Measurements from ENCODE around the gene CYTH3.
"Not testable (repeated sequence)": the region's sequence is repeated elsewhere in the genome, so short reads cannot be mapped to it uniquely, and the experiment has no call there.

Gene CYTH3

GRCh38 chr7:6157685-6158423 lies 114.6 kb downstream of the CYTH3 start:
- Histone ChIP-seq H3K4me1 (ENCODE audit: control insufficient read depth, insufficient read depth, low read length) (peaks cover 21% of the 10 kb centered on the region), H3K36me3 (ENCODE audit: control insufficient read depth in 2 of 2, insufficient read depth in 2 of 2, low read length in 2 of 2) (peaks cover 20 to 31% of the 10 kb centered on the region in 2 donors), H3K9me3 (ENCODE audit: control insufficient read depth in 2 of 2, low read length in 2 of 2) (no peaks in the 10 kb centered on the region), H3K27me3 (ENCODE audit: control insufficient read depth in 1 of 2, insufficient read depth in 2 of 2, low read length in 2 of 2) (no peaks in the 10 kb centered on the region), H3K4me3 (ENCODE audit: low read length in 2 of 2) (no peak overlapping the region), H3K9ac (ENCODE audit: low read length in 2 of 2) (no peak overlapping the region), H3K27ac (ENCODE audit: low read length) (no peak overlapping the region)

- H3K9me3 ChIP-seq (ENCODE audit: control insufficient read depth in 2 of 2, low read length in 2 of 2), result no peaks in the 10 kb centered on the region
- no peak overlapping the region for H3K27ac ChIP-seq (ENCODE audit: low read length)
- peaks cover 28 to 38% of the 10 kb centered on the region in 2 donors for H3K36me3 ChIP-seq (ENCODE audit: control insufficient read depth in 2 of 2, insufficient read depth in 2 of 2, low read length in 2 of 2)
- H3K4me1 ChIP-seq (ENCODE audit: control insufficient read depth, insufficient read depth, low read length), result peaks cover 12% of the 10 kb centered on the region
- no peak overlapping the region for H3K4me3 ChIP-seq (ENCODE audit: low read length in 2 of 2)
- H3K9ac ChIP-seq (ENCODE audit: low read length in 2 of 2), result no peak overlapping the region
- H3K27me3 ChIP-seq (ENCODE audit: control insufficient read depth in 1 of 2, insufficient read depth in 2 of 2, low read length in 2 of 2), result no peaks in the 10 kb centered on the region
Measured at GRCh38 chr7:6156734-6157133, 115.7 kb downstream of the CYTH3 start.

GRCh38 chr7:6155596-6155995 lies 116.8 kb downstream of the CYTH3 start:
- H3K27me3 ChIP-seq (ENCODE audit: control insufficient read depth in 1 of 2, insufficient read depth in 2 of 2, low read length in 2 of 2), result no peaks in the 10 kb centered on the region
- peaks cover 36 to 46% of the 10 kb centered on the region in 2 donors for H3K36me3 ChIP-seq (ENCODE audit: control insufficient read depth in 2 of 2, insufficient read depth in 2 of 2, low read length in 2 of 2)
- H3K9ac ChIP-seq (ENCODE audit: low read length in 2 of 2), result no peak overlapping the region
- H3K27ac ChIP-seq (ENCODE audit: low read length), result no peak overlapping the region
- H3K9me3 ChIP-seq (ENCODE audit: control insufficient read depth in 2 of 2, low read length in 2 of 2), result no peaks in the 10 kb centered on the region
- peaks cover 6% of the 10 kb centered on the region for H3K4me1 ChIP-seq (ENCODE audit: control insufficient read depth, insufficient read depth, low read length)
- no peak overlapping the region for H3K4me3 ChIP-seq (ENCODE audit: low read length in 2 of 2)

- Histone ChIP-seq H3K9me3 (ENCODE audit: control insufficient read depth in 2 of 2, low read length in 2 of 2) (no peaks in the 10 kb centered on the region), H3K36me3 (ENCODE audit: control insufficient read depth in 2 of 2, insufficient read depth in 2 of 2, low read length in 2 of 2) (peaks cover 43 to 54% of the 10 kb centered on the region in 2 donors), H3K4me3 (ENCODE audit: low read length in 2 of 2) (no peak overlapping the region), H3K27ac (ENCODE audit: low read length) (no peak overlapping the region), H3K4me1 (ENCODE audit: control insufficient read depth, insufficient read depth, low read length) (peaks cover 2% of the 10 kb centered on the region), H3K9ac (ENCODE audit: low read length in 2 of 2) (no peak overlapping the region), H3K27me3 (ENCODE audit: control insufficient read depth in 1 of 2, insufficient read depth in 2 of 2, low read length in 2 of 2) (no peaks in the 10 kb centered on the region)
Measured at GRCh38 chr7:6154542-6155404, 117.7 kb downstream of the CYTH3 start.

GRCh38 chr7:6153646-6154541 lies 118.5 kb downstream of the CYTH3 start:
- Histone ChIP-seq H3K4me3 (ENCODE audit: low read length in 2 of 2) (no peak overlapping the region), H3K9me3 (ENCODE audit: control insufficient read depth in 2 of 2, low read length in 2 of 2) (no peaks in the 10 kb centered on the region), H3K36me3 (ENCODE audit: control insufficient read depth in 2 of 2, insufficient read depth in 2 of 2, low read length in 2 of 2) (peaks cover 47 to 63% of the 10 kb centered on the region in 2 donors), H3K9ac (ENCODE audit: low read length in 2 of 2) (no peak overlapping the region), H3K27me3 (ENCODE audit: control insufficient read depth in 1 of 2, insufficient read depth in 2 of 2, low read length in 2 of 2) (no peaks in the 10 kb centered on the region), H3K4me1 (ENCODE audit: control insufficient read depth, insufficient read depth, low read length) (no peaks in the 10 kb centered on the region), H3K27ac (ENCODE audit: low read length) (no peak overlapping the region)

- Histone ChIP-seq H3K4me3 (ENCODE audit: low read length in 2 of 2) (no peak overlapping the region), H3K36me3 (ENCODE audit: control insufficient read depth in 2 of 2, insufficient read depth in 2 of 2, low read length in 2 of 2) (peaks cover 50 to 64% of the 10 kb centered on the region in 2 donors), H3K27me3 (ENCODE audit: control insufficient read depth in 1 of 2, insufficient read depth in 2 of 2, low read length in 2 of 2) (no peaks in the 10 kb centered on the region), H3K27ac (ENCODE audit: low read length) (no peak overlapping the region), H3K4me1 (ENCODE audit: control insufficient read depth, insufficient read depth, low read length) (peaks cover 5% of the 10 kb centered on the region), H3K9ac (ENCODE audit: low read length in 2 of 2) (no peak overlapping the region), H3K9me3 (ENCODE audit: control insufficient read depth in 2 of 2, low read length in 2 of 2) (no peaks in the 10 kb centered on the region)
Measured at GRCh38 chr7:6151994-6152735, 120.3 kb downstream of the CYTH3 start.

- not testable (repeated sequence) for H3K27ac ChIP-seq (ENCODE audit: low read length); H3K9ac ChIP-seq (ENCODE audit: low read length in 2 of 2); H3K9me3 ChIP-seq (ENCODE audit: control insufficient read depth in 2 of 2, low read length in 2 of 2); H3K4me1 ChIP-seq (ENCODE audit: control insufficient read depth, insufficient read depth, low read length); H3K4me3 ChIP-seq (ENCODE audit: low read length in 2 of 2); H3K27me3 ChIP-seq (ENCODE audit: control insufficient read depth in 1 of 2, insufficient read depth in 2 of 2, low read length in 2 of 2)
- peaks cover 49 to 63% of the 10 kb centered on the region in 2 donors for H3K36me3 ChIP-seq (ENCODE audit: control insufficient read depth in 2 of 2, insufficient read depth in 2 of 2, low read length in 2 of 2)
Measured at GRCh38 chr7:6151527-6151926, 120.9 kb downstream of the CYTH3 start.

- H3K36me3 ChIP-seq (ENCODE audit: control insufficient read depth in 2 of 2, insufficient read depth in 2 of 2, low read length in 2 of 2), result peaks cover 55 to 68% of the 10 kb centered on the region in 2 donors
- no peaks in the 10 kb centered on the region for H3K9me3 ChIP-seq (ENCODE audit: control insufficient read depth in 2 of 2, low read length in 2 of 2)
- H3K4me1 ChIP-seq (ENCODE audit: control insufficient read depth, insufficient read depth, low read length), result peaks cover 5% of the 10 kb centered on the region
- H3K4me3 ChIP-seq (ENCODE audit: low read length in 2 of 2), result no peak overlapping the region
- H3K27me3 ChIP-seq (ENCODE audit: control insufficient read depth in 1 of 2, insufficient read depth in 2 of 2, low read length in 2 of 2), result no peaks in the 10 kb centered on the region
- no peak overlapping the region for H3K27ac ChIP-seq (ENCODE audit: low read length)
- H3K9ac ChIP-seq (ENCODE audit: low read length in 2 of 2), result no peak overlapping the region
Measured at GRCh38 chr7:6149996-6150395, 122.4 kb downstream of the CYTH3 start.

- H3K27ac ChIP-seq (ENCODE audit: low read length), result no peak overlapping the region
Measured at GRCh38 chr7:6148724-6149360, 123.6 kb downstream of the CYTH3 start.

More at GRCh38 chr7:6148724-6149360, 123.6 kb downstream of the CYTH3 start:
- H3K9ac ChIP-seq (ENCODE audit: low read length in 2 of 2), result no peak overlapping the region
- peaks cover 5% of the 10 kb centered on the region for H3K4me1 ChIP-seq (ENCODE audit: control insufficient read depth, insufficient read depth, low read length)
- peaks cover 61 to 63% of the 10 kb centered on the region in 2 donors for H3K36me3 ChIP-seq (ENCODE audit: control insufficient read depth in 2 of 2, insufficient read depth in 2 of 2, low read length in 2 of 2)
- no peaks in the 10 kb centered on the region for H3K27me3 ChIP-seq (ENCODE audit: control insufficient read depth in 1 of 2, insufficient read depth in 2 of 2, low read length in 2 of 2)
- H3K4me3 ChIP-seq (ENCODE audit: low read length in 2 of 2), result no peak overlapping the region
- H3K9me3 ChIP-seq (ENCODE audit: control insufficient read depth in 2 of 2, low read length in 2 of 2), result no peaks in the 10 kb centered on the region

Measured in stomach smooth muscle (tissue), 2 donors.